HUDEP-2 (cell line): ENCODE measurements around the gene RBP5.
"Not testable (repeated sequence)": the region's sequence is repeated elsewhere in the genome, so short reads cannot be mapped to it uniquely, and the experiment has no call there.

ENCODE experiments used
- DNase-seq, 76 experiments: peaks; one replicate each; lab custom pipeline; 2025; ENCODE audit not compliant: unreplicated experiment in 76 of 76; lab: John Stamatoyannopoulos, UW

Gene RBP5

GRCh38 chr12:7125632-7126227 is 3.0 kb downstream of the RBP5 start:
- no peak for DNase-seq

DNA sequence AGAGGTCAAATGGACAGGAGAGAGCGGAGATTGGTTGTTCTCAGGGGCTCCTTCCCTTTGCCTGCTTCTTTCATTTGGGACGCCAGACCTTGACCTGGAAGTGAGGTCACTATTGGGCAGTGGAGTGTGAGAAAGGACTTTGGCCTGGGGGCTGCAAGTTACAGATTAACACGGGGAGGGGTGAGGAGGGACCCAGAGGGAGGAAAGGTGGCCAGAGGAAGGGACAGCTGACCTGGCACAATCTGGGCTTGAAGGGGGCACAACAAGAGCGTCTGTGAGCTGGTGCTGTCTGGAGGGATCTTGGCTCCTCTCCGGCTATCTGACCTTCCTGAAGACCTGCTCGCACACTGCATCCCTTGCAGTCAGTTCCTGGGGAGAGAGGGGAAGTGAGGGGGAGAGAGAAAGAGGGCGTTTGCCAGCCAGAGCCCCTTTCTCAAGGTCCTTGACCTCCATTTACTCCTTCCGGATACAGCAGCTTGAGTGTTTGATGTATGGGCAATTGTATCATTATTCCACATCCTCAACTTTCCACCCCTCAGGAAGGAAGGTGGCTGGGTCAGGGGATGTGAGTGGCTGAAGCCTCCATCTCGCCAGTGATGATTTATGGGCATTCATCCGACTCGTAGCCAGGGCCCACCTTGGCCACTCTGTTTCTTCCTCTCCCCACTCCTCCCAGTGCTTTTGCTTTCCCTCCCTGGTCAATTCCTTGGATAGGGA is 4.7 kb downstream of the RBP5 start:
- no peak for DNase-seq

- DNase-seq = peak in 52 of 76 experiments; percentile 5 to 78 (median 38)
Measured at GRCh38 chr12:7122811-7123769, 5.6 kb downstream of the RBP5 start.

DNA sequence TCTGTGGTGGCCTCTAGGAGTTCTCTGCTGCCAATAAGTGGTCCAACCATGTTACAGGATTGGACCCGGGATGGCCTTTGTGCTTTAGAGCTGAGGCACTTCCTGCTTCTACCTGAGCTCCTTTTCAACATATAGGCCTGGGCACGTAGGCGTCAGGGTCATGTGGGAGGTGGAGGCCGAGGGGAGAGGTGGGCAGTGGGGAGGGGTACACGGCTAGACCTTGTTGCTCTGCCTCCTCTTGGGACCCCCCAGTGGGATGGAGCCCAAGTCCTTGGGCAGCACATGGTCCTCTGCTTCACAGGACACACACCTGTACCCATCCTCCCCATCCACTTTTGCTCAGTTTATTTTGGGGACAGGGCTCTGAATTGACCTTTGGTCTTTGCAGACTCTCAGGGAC is 7.4 kb downstream of the RBP5 start:
- no peak for DNase-seq

DNA sequence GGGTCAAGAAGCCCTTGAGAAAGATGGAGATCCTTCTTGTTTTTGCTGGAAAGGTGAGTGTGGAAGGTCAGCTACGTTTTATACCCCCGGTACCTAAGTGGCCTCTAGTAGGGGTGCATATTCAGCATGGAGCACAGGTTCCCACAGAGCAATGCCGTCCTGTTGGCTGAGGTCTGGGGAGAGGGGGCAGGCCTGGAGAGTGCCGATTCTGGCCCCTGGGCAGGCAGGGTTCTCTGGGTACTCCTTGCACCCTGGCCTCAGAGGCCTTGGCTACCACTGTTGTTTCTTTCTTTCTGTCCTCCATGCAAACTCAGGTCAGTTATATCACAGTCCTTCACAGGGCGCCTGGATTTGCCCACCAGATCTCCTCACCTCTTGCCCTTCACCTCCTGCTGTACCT is 8.5 kb downstream of the RBP5 start:
- DNase-seq = no peak

GRCh38 chr12:7118881-7119280 is 9.8 kb downstream of the RBP5 start:
- no peak for DNase-seq

- DNase-seq = no peak
Measured at GRCh38 chr12:7117670-7118069, 11.0 kb downstream of the RBP5 start.

GRCh38 chr12:7116916-7117315 is 11.8 kb downstream of the RBP5 start:
- DNase-seq = no peak

DNA sequence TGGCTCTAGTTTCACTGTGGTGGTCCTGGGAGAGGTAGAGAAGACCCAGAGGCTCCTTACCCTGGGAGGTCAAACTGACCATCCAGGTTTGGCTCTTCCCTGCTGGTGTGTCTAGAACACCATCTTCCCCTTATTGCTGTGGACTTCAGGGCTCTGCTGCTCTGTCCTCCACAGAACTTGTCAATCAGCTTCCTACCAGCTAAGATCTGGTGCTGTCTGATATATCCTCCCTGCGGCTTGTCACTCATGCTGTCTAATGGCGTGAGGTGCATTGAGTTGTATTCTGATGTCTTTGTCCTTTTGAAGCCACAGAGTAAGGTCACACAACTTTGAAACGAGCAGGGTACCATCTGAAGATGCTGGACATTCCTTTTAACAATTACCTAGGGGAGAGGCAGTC is 12.5 kb downstream of the RBP5 start:
- no peak for DNase-seq

GRCh38 chr12:7114851-7115250 is 13.8 kb downstream of the RBP5 start:
- DNase-seq = no peak

- DNase-seq = no peak
Measured at GRCh38 chr12:7114008-7114407, 14.7 kb downstream of the RBP5 start.

- peak in 22 of 76 experiments; percentile 7 to 50 (median 20) for DNase-seq
Measured at GRCh38 chr12:7113389-7113871, 15.3 kb downstream of the RBP5 start.

DNA sequence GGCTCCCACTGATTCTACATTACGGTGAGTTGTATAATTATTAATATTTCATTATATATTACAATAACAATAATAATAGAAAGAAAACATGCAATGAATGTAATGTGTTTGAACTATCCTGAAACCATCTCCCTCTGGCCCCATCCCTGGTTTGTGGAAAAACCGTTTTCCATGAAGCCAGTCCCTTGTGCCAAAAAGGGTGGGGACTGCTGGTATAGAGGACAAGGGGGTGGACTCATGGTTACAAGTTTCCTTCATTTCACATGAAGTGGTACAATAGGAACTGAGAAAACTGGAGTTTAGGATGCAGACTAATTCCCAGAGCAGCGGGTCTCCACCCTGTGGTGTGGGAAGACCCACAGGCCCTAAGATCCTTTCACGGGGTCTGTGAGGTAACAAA is 16.6 kb downstream of the RBP5 start:
- no peak for DNase-seq

DNA sequence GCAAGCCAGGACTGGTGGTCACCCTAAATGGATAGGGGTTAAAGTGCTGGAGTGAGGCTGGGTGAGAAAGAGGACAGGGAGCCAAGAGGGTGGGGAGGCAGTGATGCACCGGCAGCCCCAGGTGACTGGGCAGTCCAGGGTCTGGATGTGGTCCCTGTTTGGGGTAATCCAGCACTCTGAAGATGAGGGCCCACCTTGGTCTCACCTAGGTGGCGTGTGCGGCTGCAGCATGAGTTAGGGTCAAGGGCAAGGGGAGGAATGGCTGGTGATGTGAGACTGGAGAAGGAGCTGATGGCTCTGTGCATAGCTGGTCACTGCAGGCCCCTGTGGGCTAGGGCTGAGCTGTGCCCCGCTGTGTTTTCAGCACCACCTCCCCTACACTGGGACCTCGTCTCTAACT is 18.0 kb downstream of the RBP5 start:
- no peak for DNase-seq

DNA sequence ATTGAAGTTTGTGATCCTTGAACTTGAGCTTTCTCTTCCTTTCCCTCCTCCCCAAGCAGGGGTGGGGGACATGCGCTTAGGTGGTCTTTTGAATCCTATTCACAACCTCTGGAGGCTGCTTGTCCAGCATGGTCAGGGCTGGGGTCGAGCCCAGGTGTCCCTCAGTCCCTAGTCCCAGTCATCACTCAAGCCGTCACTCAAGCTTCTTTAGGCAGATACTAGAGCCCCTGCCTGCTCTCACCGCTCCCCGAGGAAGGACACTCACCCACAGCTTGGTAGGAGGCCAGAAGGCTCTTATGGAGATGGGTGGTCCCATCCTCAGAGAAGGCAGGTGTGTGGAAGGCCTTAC is 19.1 kb downstream of the RBP5 start:
- DNase-seq = no peak

DNA sequence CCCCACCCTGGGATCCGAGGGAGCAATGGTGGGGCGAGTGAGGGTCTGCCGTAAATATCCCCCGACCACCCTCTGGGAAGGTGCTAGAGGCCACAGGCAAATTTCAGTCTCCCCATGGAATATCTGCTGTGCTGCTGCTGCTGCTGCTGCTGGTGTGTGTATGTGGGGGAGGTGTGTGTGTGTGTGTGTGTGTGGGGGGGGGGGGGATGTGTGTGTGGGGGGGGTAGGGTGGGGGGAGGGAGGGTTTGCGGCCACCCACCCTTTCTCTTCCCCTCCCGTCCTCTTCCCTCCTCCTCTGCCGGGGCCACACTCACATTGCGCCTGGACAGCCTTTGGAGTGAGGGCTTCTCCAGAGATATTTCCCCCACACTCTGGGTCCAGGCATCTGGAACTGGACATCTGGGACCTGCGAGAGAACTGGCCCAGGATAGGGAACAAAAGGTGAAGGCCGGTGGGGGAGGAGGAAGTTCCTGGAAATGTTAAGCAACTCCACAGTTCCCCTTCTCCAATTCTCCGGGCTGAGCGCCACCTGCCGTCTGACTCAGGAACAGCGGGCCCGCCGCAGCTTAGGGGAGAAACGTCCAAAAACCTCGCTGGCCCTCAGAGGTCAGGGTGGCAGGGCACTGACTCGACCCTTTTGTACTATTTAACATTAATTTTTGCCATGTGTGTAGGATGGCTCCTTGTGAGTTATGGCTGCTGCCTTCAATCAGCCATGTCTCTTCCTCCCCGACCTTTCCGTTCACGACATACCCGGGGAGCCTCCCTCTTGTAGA is 19.7 kb downstream of the RBP5 start, which contains the start of gene C1RL:
Gene C1RL, minus strand, starts transcription at position 419 of the 776 bp plus-strand sequence. Its CDS starts 34 bp downstream, at position 385.
- DNase-seq = peak in 73 of 76 experiments; percentile 12 to 88 (median 67)

DNA sequence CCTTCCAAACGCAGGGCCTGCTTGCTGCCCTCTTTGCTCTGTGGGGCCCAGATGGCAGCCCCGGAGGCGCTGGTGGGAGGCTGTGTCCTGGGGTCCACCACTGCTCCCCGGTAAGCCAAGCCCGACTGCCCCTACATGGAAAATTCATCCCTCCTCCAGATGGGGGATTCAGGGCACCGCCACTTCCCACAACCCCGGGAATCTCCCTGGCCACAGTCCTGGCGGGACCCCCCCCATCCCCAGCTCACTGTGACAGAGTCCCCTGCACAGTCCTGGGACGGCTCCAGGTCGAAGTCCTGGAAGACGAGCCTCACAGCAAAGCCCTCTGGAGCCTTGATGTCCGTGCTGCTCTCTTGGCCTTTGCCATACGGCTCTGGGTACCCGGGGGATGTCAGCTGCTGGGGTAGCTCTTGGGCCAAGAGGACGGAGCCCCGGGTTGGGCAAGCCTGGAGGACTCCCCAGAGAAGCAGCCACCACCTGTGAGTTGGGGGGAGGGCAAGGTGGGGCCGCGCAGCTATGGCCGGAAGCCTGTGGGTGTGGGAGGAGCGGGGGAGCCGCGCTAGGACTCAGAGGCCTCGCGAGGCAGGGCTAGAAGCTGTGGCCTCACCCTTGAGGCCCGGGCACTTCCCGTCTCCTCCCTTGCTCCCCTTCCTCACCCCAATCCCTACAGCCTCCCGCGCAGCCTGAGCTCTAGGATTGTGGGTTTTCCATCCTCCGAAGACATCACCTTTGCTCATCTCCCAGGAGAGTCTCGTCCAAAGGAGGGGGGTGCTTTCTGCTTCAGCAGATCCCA is 20.5 kb downstream of the RBP5 start:
- peak in 72 of 76 experiments; percentile 6 to 79 (median 59) for DNase-seq

DNA sequence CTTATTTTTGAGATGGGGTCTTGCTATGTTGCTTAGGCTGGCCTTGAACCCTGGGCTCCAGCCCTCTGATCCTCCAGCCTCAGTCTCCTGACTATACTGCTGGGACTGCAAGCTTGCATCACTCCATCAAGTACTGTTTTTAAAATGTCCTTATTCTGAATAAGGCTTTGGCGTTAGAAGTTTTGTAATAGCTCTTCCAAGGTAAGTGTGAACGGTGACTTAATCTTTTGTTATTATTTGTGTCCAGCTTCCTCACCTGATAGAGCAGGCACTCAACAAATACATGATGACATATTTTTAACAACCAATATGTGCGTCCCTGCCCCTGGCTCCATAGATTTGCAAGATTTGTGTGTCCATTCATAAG is 21.1 kb downstream of the RBP5 start:
- DNase-seq = peak in 1 of 76 experiments; percentile 7

GRCh38 chr12:7107181-7107580 is 21.5 kb downstream of the RBP5 start:
- DNase-seq = not testable (repeated sequence)

DNA sequence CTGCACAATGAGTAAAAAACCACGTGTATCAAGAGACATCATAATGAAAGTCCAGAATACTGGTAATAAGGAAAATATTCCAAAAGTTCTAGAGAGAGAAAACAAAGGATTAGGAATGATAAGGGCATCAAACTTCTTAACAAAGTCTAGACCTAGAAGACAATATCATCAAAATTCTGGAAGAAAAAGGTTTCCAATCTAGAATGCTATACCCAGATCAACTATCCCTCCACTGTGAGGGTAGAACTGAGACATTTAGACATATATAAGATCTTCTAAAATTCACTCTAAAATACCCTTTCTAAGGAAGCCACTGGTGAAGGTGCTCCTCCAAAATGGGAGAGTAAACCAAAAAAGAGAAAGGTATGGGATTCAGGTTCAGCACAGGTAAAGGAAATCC is 22.6 kb downstream of the RBP5 start:
- peak in 1 of 76 experiments; percentile 7 for DNase-seq
